Skeletal muscle tissue (tissue), 4 donors: ENCODE results near the gene ZBTB7A. TPM values are rescaled to one million over a fixed set of nuclear protein-coding genes. Genes with fewer than 3 reads are reported as not detected.

Experiments
- H3K27ac ChIP-seq: one replicate; pipeline ENCODE4 v1.7.0; 2013; ENCODE audit warnings: mild to moderate bottlenecking, low read depth, low read length, inconsistent platforms
- H3K27me3 ChIP-seq, 3 donors: one replicate each; pipeline ENCODE4 v1.7.0; 2013; ENCODE audit warnings: low read length in 3 of 3; ENCODE audit not compliant: control insufficient read depth in 3 of 3, insufficient read depth in 3 of 3
- H3K36me3 ChIP-seq, 3 donors: one replicate each; pipeline ENCODE4 v1.7.0; 2013; ENCODE audit warnings: low read length in 3 of 3; ENCODE audit not compliant: control insufficient read depth in 3 of 3, insufficient read depth in 3 of 3
- H3K4me1 ChIP-seq, 3 donors: one replicate each; pipeline ENCODE4 v1.7.0; 2013; ENCODE audit warnings: low read length in 3 of 3, mild to moderate bottlenecking in 3 of 3; ENCODE audit not compliant: control insufficient read depth in 3 of 3, insufficient read depth in 3 of 3
- H3K4me3 ChIP-seq, 3 donors: one replicate each; pipeline ENCODE4 v1.7.0; 2013; ENCODE audit warnings: low read length in 3 of 3
- H3K9ac ChIP-seq, 3 donors: one replicate each; pipeline ENCODE4 v1.7.0; 2013; ENCODE audit warnings: low read length in 3 of 3, mild to moderate bottlenecking in 3 of 3, moderate library complexity in 2 of 3, low read depth in 1 of 3
- H3K9me3 ChIP-seq, 3 donors: one replicate each; pipeline ENCODE4 v1.7.0; 2013; ENCODE audit warnings: low read length in 3 of 3; ENCODE audit not compliant: control insufficient read depth in 3 of 3
- total RNA-seq: library from RNA; depleted of rRNA; stranded (reverse); fragments of >200 nt; gene quantifications from one replicate; pipeline ENCODE4 v1.2.3, GENCODE V29; 2014
- donor health status: Osteomylitis.

ZBTB7A gene
- total RNA-seq, 1 donor from 2014 or later, result 4.2 TPM

DNA sequence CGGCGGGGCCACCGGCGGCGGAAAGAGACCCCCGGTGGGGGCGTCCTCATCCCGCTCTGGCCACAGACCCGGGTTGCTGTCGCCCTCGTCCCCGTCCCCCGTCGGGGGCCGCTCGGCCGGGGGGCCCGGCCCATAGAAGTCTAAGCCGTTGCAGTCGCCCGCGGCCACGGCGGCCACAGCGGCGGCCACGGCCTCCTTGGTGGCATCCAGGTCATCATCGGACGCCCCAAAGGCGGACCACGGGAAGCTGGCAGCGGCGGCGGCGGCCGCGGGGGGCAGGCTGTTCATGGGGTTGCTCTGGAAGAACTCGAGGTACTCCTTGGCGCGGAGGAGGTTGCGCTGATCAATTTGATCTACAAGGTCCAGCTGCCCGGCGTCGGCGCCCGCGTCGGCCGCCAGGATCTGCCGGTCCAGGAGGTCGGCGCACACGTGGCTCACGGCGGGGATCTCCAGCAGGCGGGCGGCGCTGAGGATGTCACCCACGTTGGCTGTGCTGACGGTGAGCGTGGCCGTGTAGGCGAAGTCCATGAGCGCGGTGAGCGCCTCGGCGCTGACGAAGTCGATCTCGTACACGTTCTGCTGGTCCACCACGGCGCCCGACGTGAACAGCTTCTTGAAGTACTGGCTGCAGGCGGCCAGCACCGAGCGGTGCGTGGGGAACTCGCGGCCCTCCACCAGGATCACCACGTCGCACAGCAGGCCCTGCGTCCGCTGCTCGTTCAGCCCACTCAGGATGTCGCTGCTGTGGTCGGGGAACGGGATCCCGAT is 12.1 kb downstream of the ZBTB7A start:
- Histone ChIP-seq H3K27ac (no peak overlapping the region), H3K9me3 (no peaks in the 10 kb centered on the region), H3K9ac (no peak overlapping the region), H3K4me1 (peaks cover 31 to 53% (median 45%) of the 10 kb centered on the region in 3 donors), H3K4me3 (no peak overlapping the region), H3K27me3 (no peaks in the 10 kb centered on the region), H3K36me3 (peaks cover 17 to 25% (median 22%) of the 10 kb centered on the region in 3 donors)

DNA sequence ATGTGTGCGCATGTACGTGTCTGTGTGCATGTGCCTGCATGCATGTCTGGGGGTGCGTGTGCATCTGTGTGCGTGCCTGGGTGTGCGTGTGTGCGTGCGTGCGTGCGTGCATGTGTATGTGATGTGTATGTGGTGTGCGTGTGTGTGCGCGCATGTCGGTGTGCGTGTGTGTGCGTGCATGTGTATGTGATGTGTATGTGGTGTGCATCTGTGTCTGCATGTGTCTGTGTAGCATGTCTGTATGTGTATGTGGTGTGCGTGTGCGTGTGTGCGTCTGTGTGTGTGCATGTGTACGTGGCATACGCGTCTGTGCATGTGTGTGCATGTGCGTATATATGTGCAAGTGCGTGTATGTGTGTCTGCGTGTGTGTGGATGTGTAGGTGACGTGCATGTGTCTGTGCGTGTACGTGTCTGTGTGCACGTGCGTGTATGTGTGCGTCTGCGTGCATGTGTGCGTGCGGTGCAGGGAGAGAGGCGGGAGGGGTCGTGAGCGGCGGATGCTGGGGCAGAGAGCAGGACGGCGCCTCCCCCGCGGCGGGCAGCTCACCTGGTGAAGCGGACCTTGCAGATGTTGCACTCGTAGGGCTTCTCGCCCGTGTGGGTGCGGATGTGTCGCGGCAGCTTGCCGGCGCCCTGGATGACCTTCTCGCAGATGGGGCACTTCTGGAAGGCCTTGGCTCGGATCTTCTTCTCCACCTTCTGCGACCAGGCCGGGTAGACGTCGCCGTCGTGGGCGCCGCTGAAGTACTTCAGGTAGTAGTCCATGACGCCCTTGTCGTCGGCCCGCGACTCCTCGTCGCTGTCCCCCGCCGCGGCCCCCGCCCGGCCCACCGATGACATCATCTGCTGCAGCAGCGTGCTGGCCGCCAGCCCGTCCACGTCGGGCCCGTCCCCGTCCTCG is 13.0 kb downstream of the ZBTB7A start:
- Histone ChIP-seq H3K9ac (peak overlapping the region in 1 of 3 donors; percentile 45), H3K27me3 (no peaks in the 10 kb centered on the region), H3K36me3 (peaks cover 19 to 25% (median 22%) of the 10 kb centered on the region in 3 donors), H3K4me3 (peak overlapping the region in 2 of 3 donors; percentile 41 to 54), H3K4me1 (peaks cover 30 to 52% (median 43%) of the 10 kb centered on the region in 3 donors), H3K27ac (no peak overlapping the region), H3K9me3 (no peaks in the 10 kb centered on the region)

DNA sequence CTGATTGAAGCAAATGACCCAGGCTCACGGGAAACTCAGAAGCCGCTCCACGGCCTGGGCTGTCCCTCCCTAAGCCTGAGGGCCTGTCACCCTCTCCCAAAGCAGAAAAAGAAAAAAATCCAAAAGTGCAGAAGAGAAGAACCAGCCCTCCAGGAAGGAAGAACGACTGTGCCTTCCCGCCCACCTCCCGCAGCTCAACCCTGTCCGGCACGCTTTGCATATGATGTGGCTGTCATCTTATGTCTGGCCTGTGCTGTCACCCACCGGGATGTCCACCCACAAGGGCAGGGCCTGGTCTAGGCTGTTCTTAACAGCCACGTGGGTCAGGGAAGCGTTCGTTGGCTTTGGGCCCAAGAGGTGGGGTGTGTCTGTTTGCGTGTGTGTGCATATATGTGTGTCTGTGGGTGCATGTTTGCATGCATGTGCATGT is 13.7 kb downstream of the ZBTB7A start:
- Histone ChIP-seq H3K9me3 (no peaks in the 10 kb centered on the region), H3K4me1 (peaks cover 27 to 51% (median 38%) of the 10 kb centered on the region in 3 donors), H3K4me3 (peak overlapping the region in 2 of 3 donors; percentile 41 to 54), H3K27ac (peak overlapping the region; percentile 60), H3K36me3 (peaks cover 19 to 25% (median 25%) of the 10 kb centered on the region in 3 donors), H3K27me3 (no peaks in the 10 kb centered on the region), H3K9ac (peak overlapping the region; percentile 45 to 60 (median 51))

DNA sequence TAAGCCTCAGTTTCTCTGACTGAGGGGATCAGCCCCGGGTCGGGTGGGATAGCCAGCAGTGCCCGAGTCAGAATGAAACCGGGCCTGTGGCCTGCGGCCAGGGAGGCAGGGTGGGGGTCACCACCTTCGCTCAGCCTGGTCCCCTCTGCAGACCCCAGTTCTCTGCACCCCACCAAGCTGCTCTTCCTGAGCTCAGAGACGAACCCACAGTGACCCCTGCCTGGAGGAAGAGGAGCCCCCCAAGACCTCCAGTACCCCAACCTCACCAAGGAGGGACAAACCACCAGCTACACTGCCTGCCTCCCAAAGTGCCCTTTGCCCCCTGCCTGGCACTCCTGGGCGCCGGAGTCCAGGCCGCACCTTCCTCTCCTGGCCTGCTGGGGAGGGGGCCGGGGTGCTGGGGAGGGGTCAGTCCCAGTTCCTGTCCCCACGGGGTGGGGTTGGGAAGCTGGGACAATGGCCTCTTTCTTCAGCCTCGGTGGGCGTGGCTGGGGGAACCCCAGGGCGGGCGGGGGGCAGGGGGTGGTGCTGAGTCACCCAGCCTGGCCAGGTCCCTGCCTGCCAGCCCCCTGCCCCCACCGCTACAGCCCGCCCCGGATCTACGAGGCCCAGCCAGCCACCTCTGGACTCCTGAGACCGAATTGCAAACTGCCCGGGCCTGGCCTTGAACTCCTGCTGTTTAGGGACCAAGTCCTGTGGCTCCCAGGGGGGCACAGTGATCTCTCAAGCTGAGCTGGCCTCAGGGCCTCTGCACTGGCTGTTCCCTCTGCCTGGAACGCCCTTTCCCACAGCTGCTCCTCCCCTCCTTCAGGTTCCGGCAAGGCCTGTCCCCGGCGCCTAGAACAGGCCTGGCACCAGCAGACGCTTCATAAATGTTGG is 14.3 kb downstream of the ZBTB7A start:
- Histone ChIP-seq H3K4me1 (peaks cover 24 to 47% (median 36%) of the 10 kb centered on the region in 3 donors), H3K4me3 (peak overlapping the region in 1 of 3 donors; percentile 54), H3K36me3 (peaks cover 20 to 27% (median 25%) of the 10 kb centered on the region in 3 donors)

DNA sequence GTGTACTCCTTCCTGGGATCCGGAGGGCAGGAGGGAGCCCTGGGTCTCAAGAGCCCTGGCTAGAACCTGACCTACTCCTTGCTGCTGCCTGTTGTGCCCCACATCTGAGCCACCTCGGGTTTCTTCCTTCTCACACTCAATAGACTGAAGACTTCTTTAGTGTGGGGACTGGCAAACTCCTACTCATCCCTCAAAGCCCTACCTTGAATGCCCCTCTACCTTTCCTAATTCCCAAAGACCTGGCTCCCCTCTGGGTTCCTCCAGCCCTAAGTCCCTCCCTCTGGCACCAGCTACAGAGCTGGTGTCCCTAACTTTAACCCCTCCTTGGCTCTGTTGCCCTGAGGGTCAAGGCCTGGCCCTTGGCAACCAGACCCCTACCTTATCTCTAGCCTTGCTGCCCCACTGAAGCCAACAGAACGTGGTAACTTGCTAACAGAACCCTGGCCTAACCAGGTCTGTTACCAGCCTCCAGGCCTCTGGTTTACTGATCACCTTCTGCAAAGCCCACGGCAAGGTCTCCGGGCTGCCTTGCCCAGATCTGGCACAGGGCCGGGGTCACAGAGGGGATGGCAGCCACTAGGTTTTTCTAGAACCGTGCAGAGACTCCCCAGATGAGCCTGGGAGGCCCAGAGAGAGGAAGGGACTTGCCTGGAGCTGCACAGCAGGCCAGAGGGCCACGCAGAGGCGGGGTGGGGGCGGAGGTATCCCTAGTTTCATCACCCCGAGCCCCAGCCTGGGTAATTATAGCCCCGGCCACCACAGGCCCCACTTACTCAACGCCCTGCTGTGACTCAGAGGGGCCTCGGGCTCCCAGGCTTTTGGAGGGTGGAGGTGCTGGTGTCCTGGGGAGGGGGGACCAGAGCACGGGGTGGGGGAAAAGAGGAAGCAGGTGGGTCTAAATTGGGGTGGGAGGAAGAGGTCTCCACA is 15.3 kb downstream of the ZBTB7A start:
- Histone ChIP-seq H3K27me3 (no peaks in the 10 kb centered on the region), H3K9me3 (no peaks in the 10 kb centered on the region), H3K4me3 (no peak overlapping the region), H3K4me1 (peaks cover 24 to 47% (median 36%) of the 10 kb centered on the region in 3 donors), H3K36me3 (peaks cover 20 to 27% (median 25%) of the 10 kb centered on the region in 3 donors), H3K27ac (peak overlapping the region; percentile 60), H3K9ac (peak overlapping the region in 1 of 3 donors; percentile 57)

More for the DNA sequence above, 14.3 kb downstream of the ZBTB7A start:
- peak overlapping the region; percentile 45 to 60 (median 51) for H3K9ac ChIP-seq
- peak overlapping the region; percentile 60 for H3K27ac ChIP-seq
- H3K9me3 ChIP-seq, result no peaks in the 10 kb centered on the region
- H3K27me3 ChIP-seq, result no peaks in the 10 kb centered on the region

DNA sequence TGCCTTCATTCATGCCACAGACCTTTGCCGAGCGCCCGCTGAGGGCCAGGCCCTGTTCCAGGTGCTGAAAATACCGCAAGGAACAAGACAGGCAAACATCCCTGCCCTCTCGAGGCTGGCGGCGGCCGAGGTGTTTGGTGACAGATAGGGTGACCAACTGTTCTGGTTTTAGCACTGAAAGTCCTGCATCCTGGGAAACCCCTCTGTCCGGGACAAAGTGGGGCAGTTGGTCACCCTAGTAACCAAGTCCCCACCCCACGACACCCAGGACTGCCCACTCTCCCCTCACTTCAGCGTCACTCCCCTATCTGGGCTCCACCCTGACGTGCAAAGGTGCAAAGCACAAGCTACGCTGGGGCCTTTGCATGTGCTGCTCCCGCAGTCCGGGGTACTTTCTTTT is 17.3 kb downstream of the ZBTB7A start:
- Histone ChIP-seq H3K27ac (peak overlapping the region; percentile 70), H3K4me1 (peaks cover 24 to 47% (median 36%) of the 10 kb centered on the region in 3 donors), H3K36me3 (peaks cover 17 to 20% (median 19%) of the 10 kb centered on the region in 3 donors), H3K9me3 (no peaks in the 10 kb centered on the region), H3K4me3 (peak overlapping the region in 1 of 3 donors; percentile 52), H3K27me3 (no peaks in the 10 kb centered on the region), H3K9ac (peak overlapping the region in 2 of 3 donors; percentile 40 to 68)

DNA sequence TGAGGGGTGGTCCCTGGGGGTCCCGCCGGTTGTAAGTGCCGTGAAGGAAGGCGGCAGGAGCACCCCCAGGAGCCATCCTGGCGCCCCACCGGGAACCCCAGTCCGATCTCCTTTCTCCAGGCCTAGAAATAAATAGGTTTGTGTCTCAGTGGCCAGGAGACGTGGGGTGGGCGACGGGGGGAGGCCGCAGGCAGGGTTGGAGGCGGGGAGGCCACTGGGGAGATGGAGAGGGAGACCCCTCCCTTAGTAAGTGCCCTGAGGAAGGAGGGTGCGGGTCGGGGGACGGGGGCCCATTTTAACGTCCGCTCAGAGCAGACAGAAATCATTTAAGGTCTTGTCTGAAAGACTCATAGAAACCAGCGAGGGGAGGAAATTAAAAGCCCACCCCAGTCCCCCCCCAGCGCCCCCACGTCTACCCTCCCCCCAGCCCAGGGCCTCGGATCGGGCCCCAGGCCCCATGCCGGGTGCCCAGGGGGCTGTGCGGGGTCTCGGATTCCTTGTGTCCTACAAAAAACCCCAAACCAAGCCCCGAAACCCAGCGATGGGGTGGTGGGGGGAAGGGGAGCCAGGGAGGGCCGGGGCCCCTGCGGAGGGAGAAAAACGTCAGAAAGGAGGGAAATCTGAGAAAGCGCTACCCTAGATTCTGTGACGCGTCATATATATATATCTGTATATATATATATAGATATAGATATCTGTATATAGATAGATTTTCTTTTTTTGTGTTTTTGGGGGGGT is 19.6 kb downstream of the ZBTB7A start:
- Histone ChIP-seq H3K36me3 (peaks cover 4 to 8% (median 5%) of the 10 kb centered on the region in 3 donors), H3K9me3 (no peaks in the 10 kb centered on the region), H3K9ac (no peak overlapping the region), H3K4me3 (no peak overlapping the region), H3K27me3 (no peaks in the 10 kb centered on the region), H3K27ac (no peak overlapping the region), H3K4me1 (peaks cover 12 to 31% (median 24%) of the 10 kb centered on the region in 3 donors)

DNA sequence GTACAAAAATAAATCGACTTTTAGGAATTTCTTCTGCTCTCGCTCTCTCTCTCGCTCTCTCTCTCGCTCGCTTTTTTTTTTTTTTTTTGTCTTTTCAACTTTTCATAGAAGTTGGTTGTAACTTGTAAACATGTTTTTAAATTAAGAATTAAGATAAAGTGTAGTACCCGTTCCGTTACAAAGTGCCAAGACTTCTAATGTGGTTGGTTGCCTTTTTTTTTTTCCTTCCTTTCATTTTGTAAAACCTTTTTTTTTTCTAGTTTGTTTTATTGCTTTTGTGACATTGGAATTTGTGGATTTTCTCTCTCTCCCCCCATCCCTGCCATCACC is 20.4 kb downstream of the ZBTB7A start:
- Histone ChIP-seq H3K9me3 (no peaks in the 10 kb centered on the region), H3K36me3 (peaks cover 4 to 8% (median 5%) of the 10 kb centered on the region in 3 donors), H3K4me3 (no peak overlapping the region), H3K9ac (no peak overlapping the region), H3K27ac (no peak overlapping the region), H3K27me3 (no peaks in the 10 kb centered on the region), H3K4me1 (peaks cover 12 to 25% (median 19%) of the 10 kb centered on the region in 3 donors)
